Neural progenitor cell (in vitro differentiated cells): ENCODE measurements around the gene C19orf81. TPM values are rescaled to one million over a fixed set of nuclear protein-coding genes. Genes with fewer than 3 reads are reported as not detected.

Experiments
- DNase-seq: peaks from one replicate; pipeline ENCODE4 v3.0.0-alpha.2; 2016; ENCODE audit warnings: low spot score
- H2AFZ ChIP-seq: fragments of 200-600 bp; sonication (generic); replicated peaks from 2 replicates; pipeline ENCODE4 v1.6.1; 2016; ENCODE audit warnings: antibody characterized with exemption
- H3F3A ChIP-seq: fragments of 200-600 bp; sonication (generic); 2 replicates; pipeline ENCODE4 v1.6.1; 2016; ENCODE audit warnings: antibody characterized with exemption, low read depth
- H3K27ac ChIP-seq: fragments of 200-600 bp; sonication (generic); 2 replicates; pipeline ENCODE4 v1.5.1; 2016; ENCODE audit warnings: mild to moderate bottlenecking
- H3K27me3 ChIP-seq: fragments of 200-600 bp; sonication (generic); 2 replicates; pipeline ENCODE4 v1.6.1; 2016; ENCODE audit warnings: mild to moderate bottlenecking, moderate library complexity
- H3K36me3 ChIP-seq: fragments of 200-600 bp; sonication (generic); 2 replicates; pipeline ENCODE4 v1.5.1; 2016
- H3K4me1 ChIP-seq: fragments of 200-600 bp; sonication (generic); 2 replicates; pipeline ENCODE4 v1.6.1; 2016; ENCODE audit warnings: mixed run types
- H3K4me2 ChIP-seq: fragments of 200-600 bp; sonication (generic); 2 replicates; pipeline ENCODE4 v1.6.1; 2016
- H3K4me3 ChIP-seq: fragments of 200-600 bp; sonication (generic); 2 replicates; pipeline ENCODE4 v1.5.1; 2016
- H3K79me2 ChIP-seq: fragments of 200-600 bp; sonication (generic); 2 replicates; pipeline ENCODE4 v1.6.1; 2016; ENCODE audit warnings: low read depth
- H3K9ac ChIP-seq: fragments of 200-600 bp; sonication (generic); 2 replicates; pipeline ENCODE4 v1.6.1; 2016
- H3K9me3 ChIP-seq: fragments of 200-600 bp; sonication (generic); 2 replicates; pipeline ENCODE4 v1.5.1; 2016; ENCODE audit warnings: low read depth
- H4K20me1 ChIP-seq: fragments of 200-600 bp; sonication (generic); 2 replicates; pipeline ENCODE4 v1.6.1; 2016; ENCODE audit warnings: low read depth
- H3K27ac Mint-ChIP-seq: 3 replicates; pipeline ENCODE4 v1.8.0; 2021; ENCODE audit warnings: mixed read lengths
- H3K27me3 Mint-ChIP-seq: 2 replicates; pipeline ENCODE4 v1.8.0; 2022; ENCODE audit warnings: low read depth, mild to moderate bottlenecking, inconsistent platforms, moderate library complexity, mixed read lengths; ENCODE audit not compliant: insufficient read depth
- H3K36me3 Mint-ChIP-seq: 3 replicates; pipeline ENCODE4 v1.8.0; 2021; ENCODE audit warnings: mixed read lengths
- H3K4me1 Mint-ChIP-seq: 3 replicates; pipeline ENCODE4 v1.8.0; 2021; ENCODE audit warnings: mixed read lengths
- H3K4me3 Mint-ChIP-seq: 3 replicates; pipeline ENCODE4 v1.8.0; 2021; ENCODE audit warnings: mild to moderate bottlenecking, moderate library complexity, mixed read lengths
- H3K9me3 Mint-ChIP-seq: 3 replicates; pipeline ENCODE4 v1.8.0; 2020; ENCODE audit warnings: mixed read lengths
- EZH2 ChIP-seq: fragments of 200-600 bp; sonication (generic); IDR thresholded peaks from 2 replicates; pipeline ENCODE4 v1.6.1; 2017; ENCODE audit warnings: antibody characterized with exemption, mild to moderate bottlenecking, moderate library complexity
- EZH2phosphoT487 ChIP-seq: fragments of 200-600 bp; sonication (generic); IDR thresholded peaks from 2 replicates; pipeline ENCODE4 v1.6.1; 2017; ENCODE audit warnings: antibody characterized with exemption
- total RNA-seq: library from RNA; depleted of rRNA; stranded (reverse); fragments of >200 nt; gene quantifications from 2 replicates; pipeline ENCODE4 v1.2.3, GENCODE V29; 2015; ENCODE audit warnings: low replicate concordance
- TF ChIP-seq, protein P1 (sequence below): fragments of 200-600 bp; sonication (generic); IDR thresholded peaks from 2 replicates; pipeline ENCODE4 v1.5.1; 2017; ENCODE audit warnings: antibody characterized with exemption, mild to moderate bottlenecking

The C19orf81 gene
- total RNA-seq, 1 donor from 2014 or later: 1.3 TPM

DNA sequence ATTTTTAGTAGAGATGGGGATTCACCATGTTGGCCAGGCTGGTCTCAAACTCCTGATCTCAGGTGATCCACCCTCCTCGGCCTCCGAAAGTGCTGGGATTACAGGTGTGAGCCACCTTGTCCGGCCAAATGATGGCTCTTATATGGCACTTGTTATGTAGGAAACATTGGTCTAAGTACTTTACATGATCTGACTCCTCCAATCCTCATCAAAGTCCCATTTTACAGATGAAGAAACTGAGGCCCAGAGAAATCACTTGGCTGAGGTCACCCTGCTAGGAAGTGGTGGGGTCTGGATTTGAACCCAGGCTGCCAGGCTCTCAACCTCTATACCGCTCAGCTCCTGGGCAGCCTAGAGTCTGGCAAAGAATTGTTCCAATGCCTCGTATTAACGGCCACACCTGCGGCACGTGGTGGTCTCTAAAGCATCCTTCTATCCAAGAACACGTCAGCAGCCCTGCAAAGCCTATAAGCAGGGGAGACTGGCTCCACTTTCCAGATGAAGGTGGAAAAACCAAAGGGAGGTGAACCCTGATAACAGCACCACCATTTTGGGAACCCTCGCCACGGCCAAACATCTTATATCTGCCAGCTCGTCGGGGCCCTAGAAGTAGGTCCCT, 52.2 kb downstream of the C19orf81 start:
- Mint-ChIP-seq H3K27me3 (peaks cover 9% of the 10 kb centered on the region), H3K4me1 (peaks cover 6% of the 10 kb centered on the region), H3K27ac (no peak overlapping the region), H3K36me3 (peaks cover 10% of the 10 kb centered on the region), H3K9me3 (no peaks in the 10 kb centered on the region), H3K4me3 (no peak overlapping the region)
- no peak overlapping the region for H3K9ac ChIP-seq
- no peaks in the 10 kb centered on the region for H3K9me3 ChIP-seq
- no peaks in the 10 kb centered on the region for H3K36me3 ChIP-seq
- H3K4me3 ChIP-seq: no peak overlapping the region
- H3K79me2 ChIP-seq: no peaks in the 10 kb centered on the region
- H2AFZ ChIP-seq: no peak overlapping the region
- no peaks in the 10 kb centered on the region for H3K4me1 ChIP-seq
- H3F3A ChIP-seq: no peaks in the 10 kb centered on the region
- peaks cover 2% of the 10 kb centered on the region for H4K20me1 ChIP-seq
- H3K27ac ChIP-seq: no peak overlapping the region
- no peak overlapping the region for H3K4me2 ChIP-seq
- no peak for DNase-seq
- peaks cover 92% of the 10 kb centered on the region for H3K27me3 ChIP-seq
- TF ChIP-seq, protein P1, sequence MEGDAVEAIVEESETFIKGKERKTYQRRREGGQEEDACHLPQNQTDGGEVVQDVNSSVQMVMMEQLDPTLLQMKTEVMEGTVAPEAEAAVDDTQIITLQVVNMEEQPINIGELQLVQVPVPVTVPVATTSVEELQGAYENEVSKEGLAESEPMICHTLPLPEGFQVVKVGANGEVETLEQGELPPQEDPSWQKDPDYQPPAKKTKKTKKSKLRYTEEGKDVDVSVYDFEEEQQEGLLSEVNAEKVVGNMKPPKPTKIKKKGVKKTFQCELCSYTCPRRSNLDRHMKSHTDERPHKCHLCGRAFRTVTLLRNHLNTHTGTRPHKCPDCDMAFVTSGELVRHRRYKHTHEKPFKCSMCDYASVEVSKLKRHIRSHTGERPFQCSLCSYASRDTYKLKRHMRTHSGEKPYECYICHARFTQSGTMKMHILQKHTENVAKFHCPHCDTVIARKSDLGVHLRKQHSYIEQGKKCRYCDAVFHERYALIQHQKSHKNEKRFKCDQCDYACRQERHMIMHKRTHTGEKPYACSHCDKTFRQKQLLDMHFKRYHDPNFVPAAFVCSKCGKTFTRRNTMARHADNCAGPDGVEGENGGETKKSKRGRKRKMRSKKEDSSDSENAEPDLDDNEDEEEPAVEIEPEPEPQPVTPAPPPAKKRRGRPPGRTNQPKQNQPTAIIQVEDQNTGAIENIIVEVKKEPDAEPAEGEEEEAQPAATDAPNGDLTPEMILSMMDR: no peak
- TF ChIP-seq EZH2phosphoT487 (no peak), EZH2 (no peak)

DNA sequence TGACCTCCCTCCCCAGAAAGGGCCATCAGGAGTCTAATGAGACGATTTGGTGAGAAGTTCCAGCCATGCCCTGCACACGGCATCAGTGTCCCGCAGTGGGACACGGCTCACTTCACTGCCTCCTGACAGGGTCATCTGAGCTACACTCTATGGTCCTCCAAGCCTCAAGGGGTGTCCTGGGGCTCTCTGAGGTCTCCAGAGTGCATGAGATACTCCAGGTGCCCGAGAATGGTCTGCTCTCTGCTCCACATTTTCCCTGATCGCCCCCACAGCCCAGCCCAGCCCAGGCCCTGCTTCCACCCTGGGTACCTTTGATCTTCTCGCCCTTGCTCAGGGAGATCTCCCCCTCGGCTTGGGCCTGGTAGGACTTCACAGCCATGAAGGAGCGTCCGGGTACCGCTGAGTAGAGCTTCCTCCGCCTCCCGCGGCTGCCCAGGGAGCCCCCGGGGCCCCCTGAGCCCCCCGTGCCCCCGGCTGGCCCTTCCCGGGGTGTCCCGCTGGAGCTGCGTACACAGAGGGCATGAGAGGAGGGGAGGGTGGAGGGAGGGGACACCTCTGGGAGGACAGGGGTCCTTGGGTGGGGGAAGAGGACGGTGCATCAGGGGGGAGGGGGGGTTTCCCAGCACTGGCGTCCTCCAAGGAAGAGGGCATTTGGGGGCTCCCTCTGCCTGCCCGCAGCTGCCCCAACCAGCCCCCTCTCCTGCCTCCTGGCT, 53.1 kb downstream of the C19orf81 start:
- Mint-ChIP-seq H3K36me3 (peaks cover 10% of the 10 kb centered on the region), H3K27ac (no peak overlapping the region), H3K4me3 (no peak overlapping the region), H3K27me3 (peaks cover 6% of the 10 kb centered on the region), H3K4me1 (peaks cover 7% of the 10 kb centered on the region), H3K9me3 (no peaks in the 10 kb centered on the region)
- TF ChIP-seq EZH2 (no peak), EZH2phosphoT487 (no peak)
- TF ChIP-seq, protein P1: no peak
- Histone ChIP-seq H3F3A (no peaks in the 10 kb centered on the region), H3K9me3 (no peaks in the 10 kb centered on the region), H2AFZ (no peak overlapping the region), H3K27ac (no peak overlapping the region), H3K79me2 (no peaks in the 10 kb centered on the region), H3K9ac (no peak overlapping the region), H3K36me3 (no peaks in the 10 kb centered on the region), H4K20me1 (no peaks in the 10 kb centered on the region), H3K4me2 (no peak overlapping the region), H3K27me3 (peaks cover 83% of the 10 kb centered on the region), H3K4me3 (no peak overlapping the region), H3K4me1 (no peaks in the 10 kb centered on the region)
- no peak for DNase-seq

DNA sequence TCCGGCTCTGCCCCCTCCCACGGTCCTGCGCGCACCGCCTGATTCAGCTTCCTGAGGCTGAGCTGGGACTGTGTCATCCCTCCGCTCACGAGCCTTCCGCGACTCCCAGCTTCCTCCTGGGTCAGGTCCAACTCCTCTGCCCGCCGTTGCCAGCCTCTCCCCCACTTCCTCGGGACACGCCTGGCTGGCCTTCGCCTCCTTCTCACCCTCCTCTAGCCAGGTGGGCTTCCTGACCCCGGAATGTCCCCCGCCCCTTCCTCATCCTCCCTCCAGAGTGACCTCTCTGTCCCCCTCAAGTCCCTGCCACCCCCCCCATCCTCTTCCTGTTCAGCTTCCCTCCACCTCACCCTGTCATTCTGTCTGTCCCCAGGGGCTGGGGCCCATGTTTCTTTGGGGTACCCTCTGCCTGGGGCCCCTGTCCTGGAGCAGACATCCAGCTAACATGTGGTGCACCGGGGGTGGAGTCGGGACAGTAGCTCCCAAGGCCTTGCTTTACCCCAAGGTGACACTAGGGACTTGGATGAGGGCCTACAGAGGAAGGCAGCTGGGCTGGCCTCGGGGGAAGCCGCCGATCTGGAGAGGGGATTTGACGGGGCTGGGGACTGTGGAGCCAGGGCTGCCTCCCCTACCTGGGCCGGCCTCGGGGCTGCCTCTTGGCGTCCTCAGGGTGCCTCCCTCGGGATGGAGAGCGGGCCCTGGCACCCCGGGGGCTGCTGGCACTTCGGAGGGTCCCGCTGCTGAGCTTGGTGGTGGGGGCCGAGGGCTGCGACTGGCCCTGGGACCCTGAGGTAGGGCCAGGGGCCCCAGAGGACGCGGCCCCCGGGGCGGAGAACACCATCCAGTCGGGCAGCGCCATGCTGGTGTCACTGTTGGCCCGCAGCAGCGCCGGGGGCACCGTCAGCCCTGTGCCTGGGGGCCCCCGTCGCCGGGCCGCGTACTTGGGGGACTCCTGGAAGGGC, 53.9 kb downstream of the C19orf81 start:
- no peaks in the 10 kb centered on the region for H3K9me3 Mint-ChIP-seq
- no peak for TF ChIP-seq EZH2phosphoT487
- TF ChIP-seq EZH2: no peak
- TF ChIP-seq, protein P1: no peak
- no peaks in the 10 kb centered on the region for H3K79me2 ChIP-seq
- H3K4me3 Mint-ChIP-seq: no peak overlapping the region
- peaks cover 3% of the 10 kb centered on the region for H3K27me3 Mint-ChIP-seq
- H3K9ac ChIP-seq: no peak overlapping the region
- H3K4me1 ChIP-seq: no peaks in the 10 kb centered on the region
- peaks cover 75% of the 10 kb centered on the region for H3K27me3 ChIP-seq
- peaks cover 12% of the 10 kb centered on the region for H3K36me3 Mint-ChIP-seq
- H3K4me1 Mint-ChIP-seq: peaks cover 7% of the 10 kb centered on the region
- H3K27ac Mint-ChIP-seq: no peak overlapping the region
- H4K20me1 ChIP-seq: no peaks in the 10 kb centered on the region
- no peak overlapping the region for H3K4me3 ChIP-seq
- H3K27ac ChIP-seq: no peak overlapping the region
- H3K9me3 ChIP-seq: no peaks in the 10 kb centered on the region
- H3F3A ChIP-seq: no peaks in the 10 kb centered on the region
- no peak overlapping the region for H2AFZ ChIP-seq
- no peak for DNase-seq
- H3K4me2 ChIP-seq: no peak overlapping the region
- no peaks in the 10 kb centered on the region for H3K36me3 ChIP-seq
